ENCODE data around the gene PERM1. TPM values are rescaled to one million over a fixed set of nuclear protein-coding genes. Genes with fewer than 3 reads are reported as not detected.
"Not testable (repeated sequence)": the region's sequence is repeated elsewhere in the genome, so short reads cannot be mapped to it uniquely, and the experiment has no call there.

Gene PERM1, protein sequence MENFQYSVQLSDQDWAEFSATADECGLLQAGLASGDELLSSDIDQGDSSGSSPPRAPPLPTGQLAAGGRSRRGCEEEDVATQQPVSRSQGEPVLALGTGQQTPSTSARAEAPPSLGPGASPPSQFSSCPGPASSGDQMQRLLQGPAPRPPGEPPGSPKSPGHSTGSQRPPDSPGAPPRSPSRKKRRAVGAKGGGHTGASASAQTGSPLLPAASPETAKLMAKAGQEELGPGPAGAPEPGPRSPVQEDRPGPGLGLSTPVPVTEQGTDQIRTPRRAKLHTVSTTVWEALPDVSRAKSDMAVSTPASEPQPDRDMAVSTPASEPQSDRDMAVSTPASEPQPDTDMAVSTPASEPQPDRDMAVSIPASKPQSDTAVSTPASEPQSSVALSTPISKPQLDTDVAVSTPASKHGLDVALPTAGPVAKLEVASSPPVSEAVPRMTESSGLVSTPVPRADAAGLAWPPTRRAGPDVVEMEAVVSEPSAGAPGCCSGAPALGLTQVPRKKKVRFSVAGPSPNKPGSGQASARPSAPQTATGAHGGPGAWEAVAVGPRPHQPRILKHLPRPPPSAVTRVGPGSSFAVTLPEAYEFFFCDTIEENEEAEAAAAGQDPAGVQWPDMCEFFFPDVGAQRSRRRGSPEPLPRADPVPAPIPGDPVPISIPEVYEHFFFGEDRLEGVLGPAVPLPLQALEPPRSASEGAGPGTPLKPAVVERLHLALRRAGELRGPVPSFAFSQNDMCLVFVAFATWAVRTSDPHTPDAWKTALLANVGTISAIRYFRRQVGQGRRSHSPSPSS
- polyA plus RNA-seq (2013, experiment 1 of 2): not detected
- polyA plus RNA-seq (2013, experiment 2 of 2): not detected

DNA sequence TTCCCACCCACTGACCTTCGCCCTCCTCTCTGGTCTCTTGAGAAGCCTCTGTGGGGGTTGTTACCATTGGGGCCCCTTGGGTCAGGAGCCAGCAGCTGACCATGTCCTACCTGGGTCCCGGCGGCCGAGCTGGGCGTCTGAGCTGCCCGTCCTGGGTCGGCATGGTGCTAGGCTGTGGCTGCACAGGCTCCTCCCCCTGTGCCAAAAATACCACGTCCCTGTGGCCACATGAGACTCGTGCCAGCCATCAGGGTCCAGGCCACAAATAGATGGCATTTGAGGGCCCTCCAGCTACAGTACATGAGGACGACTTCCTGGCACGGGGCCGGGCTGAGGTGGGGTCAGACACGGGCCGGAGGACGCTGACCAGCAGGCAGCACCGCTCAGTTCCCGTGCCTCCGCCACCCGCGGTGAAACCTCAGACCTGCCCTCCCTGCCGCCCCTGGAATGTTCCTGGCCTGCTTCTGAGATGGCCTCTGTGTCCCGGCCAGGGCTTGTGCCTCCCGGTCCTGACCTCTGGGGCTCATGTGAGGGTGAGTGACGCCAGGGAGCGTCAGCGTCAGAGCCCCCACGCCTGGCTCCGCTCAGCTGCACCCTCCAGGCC lies at the start of gene PERM1:
TSS of gene PERM1 (minus strand) at position 139 of the 604 bp plus-strand sequence. CDS start 1,064 bp downstream, outside the sequence.
- H2AFZ ChIP-seq (ENCODE audit: low read depth, low read length): no peak within 1 kb of the TSS
- no peak for DNase-seq
- no peak within 1 kb of the TSS for H2BK5ac ChIP-seq (ENCODE audit: low read depth, low read length, poor library complexity, severe bottlenecking)

DNA sequence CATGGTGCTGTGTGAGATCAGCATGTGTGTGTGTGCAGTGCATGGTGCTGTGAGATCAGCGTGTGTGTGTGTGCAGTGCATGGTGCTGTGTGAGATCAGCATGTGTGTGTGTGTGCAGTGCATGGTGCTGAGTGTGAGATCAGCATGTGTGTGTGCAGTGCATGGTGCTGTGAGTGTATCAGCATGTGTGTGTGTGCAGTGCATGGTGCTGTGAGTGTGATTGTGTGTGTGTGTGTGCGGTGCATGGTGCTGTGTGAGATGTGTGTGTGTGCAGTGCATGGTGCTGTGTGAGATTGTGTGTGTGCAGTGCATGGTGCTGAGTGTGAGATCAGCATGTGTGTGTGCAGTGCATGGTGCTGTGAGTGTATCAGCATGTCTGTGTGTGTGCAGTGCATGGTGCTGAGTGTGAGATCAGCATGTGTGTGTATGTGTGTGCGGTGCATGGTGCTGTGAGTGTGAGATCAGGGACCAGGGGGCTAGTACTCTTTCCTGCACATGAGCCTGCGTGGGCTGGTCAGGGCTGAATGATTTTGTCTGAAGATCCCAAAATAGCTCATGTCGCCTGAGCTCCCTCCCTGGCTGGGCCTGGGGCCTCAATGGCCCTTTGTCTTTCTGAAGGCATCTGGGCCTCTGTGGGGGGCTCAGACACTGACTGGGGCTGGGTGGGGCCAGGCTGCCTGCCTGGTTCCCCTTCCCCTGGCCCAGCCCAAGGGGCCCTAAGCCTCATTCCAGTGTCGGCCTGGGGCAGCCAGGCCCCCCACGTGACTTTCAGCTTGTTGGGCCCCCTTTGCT lies 49.2 kb upstream of the PERM1 start:
- H3K4me2 ChIP-seq (ENCODE audit: low read length, poor library complexity, severe bottlenecking); H3K4me3 ChIP-seq (ENCODE audit: insufficient read depth in 1 of 2, low read depth in 1 of 2, low read length in 2 of 2); H4K8ac ChIP-seq (ENCODE audit: low read length); H2BK15ac ChIP-seq (ENCODE audit: low read depth, poor library complexity, severe bottlenecking); H3K9me3 ChIP-seq (ENCODE audit: control insufficient read depth, low read length); H2BK5ac ChIP-seq (ENCODE audit: low read depth, low read length, poor library complexity, severe bottlenecking); H3K4ac ChIP-seq (ENCODE audit: low read depth in 1 of 2, low read length in 2 of 2); H2BK120ac ChIP-seq (ENCODE audit: low read depth, low read length); H3K23ac ChIP-seq (ENCODE audit: low read length in 2 of 2); H3K9ac ChIP-seq (ENCODE audit: low read length); H3K18ac ChIP-seq (ENCODE audit: low read depth in 1 of 2, low read length in 2 of 2); H2BK12ac ChIP-seq (ENCODE audit: low read length in 2 of 2); H2AK5ac ChIP-seq (ENCODE audit: low read length, severe bottlenecking); DNase-seq; H4K91ac ChIP-seq (ENCODE audit: low read length); H2AFZ ChIP-seq (ENCODE audit: low read depth, low read length); H3K27ac ChIP-seq (ENCODE audit: low read length, poor library complexity, severe bottlenecking): not testable (repeated sequence)
- Histone ChIP-seq H3K27me3 (ENCODE audit: control insufficient read depth in 1 of 2, insufficient read depth in 1 of 2, low read length in 2 of 2) (peaks cover 0 to 47% of the 10 kb centered on the region in 2 experiments), H3K14ac (ENCODE audit: low read length in 2 of 2) (peak overlapping the region in 1 of 2 experiments; percentile 9), H3K36me3 (ENCODE audit: control insufficient read depth in 1 of 2, insufficient read depth in 2 of 2, low read depth in 1 of 2, low read length in 2 of 2) (peaks cover 0 to 73% of the 10 kb centered on the region in 2 experiments), H3K79me1 (replicated peaks; ENCODE audit: low read length, poor library complexity, severe bottlenecking) (peaks cover 22% of the 10 kb centered on the region), H3K4me1 (ENCODE audit: control insufficient read depth, insufficient read depth, low read depth, low read length) (peaks cover 76% of the 10 kb centered on the region)
- 77% methylated on average over 7 of the region's 7 CpGs for WGBS

More for the DNA sequence above, at the start of gene PERM1:
- Histone ChIP-seq H3K23ac (ENCODE audit: low read length in 2 of 2) (no peak within 1 kb of the TSS), H2BK15ac (ENCODE audit: low read depth, poor library complexity, severe bottlenecking) (no peak within 1 kb of the TSS), H3K79me1 (replicated peaks; ENCODE audit: low read length, poor library complexity, severe bottlenecking) (no peaks in the 10 kb centered on the region), H3K18ac (ENCODE audit: low read depth in 1 of 2, low read length in 2 of 2) (no peak within 1 kb of the TSS), H3K9ac (ENCODE audit: low read length) (no peak within 1 kb of the TSS), H4K91ac (ENCODE audit: low read length) (no peak within 1 kb of the TSS), H4K8ac (ENCODE audit: low read length) (no peak within 1 kb of the TSS), H3K36me3 (ENCODE audit: control insufficient read depth in 1 of 2, insufficient read depth in 2 of 2, low read depth in 1 of 2, low read length in 2 of 2) (no peaks in the 10 kb centered on the region), H3K4me1 (ENCODE audit: control insufficient read depth, insufficient read depth, low read depth, low read length) (peaks cover 9% of the 10 kb centered on the region), H3K14ac (ENCODE audit: low read length in 2 of 2) (peak within 1 kb of the TSS in 1 of 2 experiments; percentile 46), H3K4me3 (ENCODE audit: insufficient read depth in 1 of 2, low read depth in 1 of 2, low read length in 2 of 2) (no peak within 1 kb of the TSS), H3K4ac (ENCODE audit: low read depth in 1 of 2, low read length in 2 of 2) (no peak within 1 kb of the TSS), H3K9me3 (ENCODE audit: control insufficient read depth, low read length) (no peaks in the 10 kb centered on the region), H3K27me3 (ENCODE audit: control insufficient read depth in 1 of 2, insufficient read depth in 1 of 2, low read length in 2 of 2) (peaks cover 22 to 69% of the 10 kb centered on the region in 2 experiments), H2BK120ac (ENCODE audit: low read depth, low read length) (no peak within 1 kb of the TSS), H3K27ac (ENCODE audit: low read length, poor library complexity, severe bottlenecking) (no peak within 1 kb of the TSS), H2BK12ac (ENCODE audit: low read length in 2 of 2) (no peak within 1 kb of the TSS), H3K4me2 (ENCODE audit: low read length, poor library complexity, severe bottlenecking) (no peak within 1 kb of the TSS), H2AK5ac (ENCODE audit: low read length, severe bottlenecking) (no peak within 1 kb of the TSS)
- 89% methylated on average over 28 of the region's 28 CpGs for WGBS

DNA sequence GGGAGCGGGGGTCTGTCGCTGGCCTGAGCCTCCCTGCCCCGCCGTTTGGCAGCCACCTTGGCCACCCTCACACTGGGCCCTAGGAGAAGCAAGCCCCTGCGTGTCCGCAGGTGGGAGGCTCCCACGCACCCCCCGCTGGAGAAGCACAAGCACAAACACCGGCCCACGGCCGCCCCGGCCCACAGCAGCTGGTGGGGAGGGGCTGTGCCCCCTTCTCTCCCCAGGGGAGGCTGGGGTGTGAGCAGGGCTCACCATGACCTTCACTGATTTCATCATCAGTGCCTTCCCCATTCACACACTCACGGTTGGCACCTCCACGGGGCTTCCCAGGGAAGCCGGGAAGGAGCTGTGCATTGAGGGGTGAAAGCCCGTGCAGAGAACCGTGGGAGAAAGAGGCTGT lies 45.9 kb upstream of the PERM1 start:
- Histone ChIP-seq H3K4me3 (ENCODE audit: insufficient read depth in 1 of 2, low read depth in 1 of 2, low read length in 2 of 2) (no peak overlapping the region), H3K79me1 (replicated peaks; ENCODE audit: low read length, poor library complexity, severe bottlenecking) (peaks cover 16% of the 10 kb centered on the region), H3K27ac (ENCODE audit: low read length, poor library complexity, severe bottlenecking) (no peak overlapping the region), H3K4ac (ENCODE audit: low read depth in 1 of 2, low read length in 2 of 2) (no peak overlapping the region), H4K8ac (ENCODE audit: low read length) (no peak overlapping the region), H3K23ac (ENCODE audit: low read length in 2 of 2) (no peak overlapping the region), H2AK5ac (ENCODE audit: low read length, severe bottlenecking) (no peak overlapping the region), H3K4me1 (ENCODE audit: control insufficient read depth, insufficient read depth, low read depth, low read length) (peaks cover 89% of the 10 kb centered on the region), H3K27me3 (ENCODE audit: control insufficient read depth in 1 of 2, insufficient read depth in 1 of 2, low read length in 2 of 2) (peaks cover 0 to 48% of the 10 kb centered on the region in 2 experiments), H2BK12ac (ENCODE audit: low read length in 2 of 2) (no peak overlapping the region), H3K18ac (ENCODE audit: low read depth in 1 of 2, low read length in 2 of 2) (no peak overlapping the region), H3K4me2 (ENCODE audit: low read length, poor library complexity, severe bottlenecking) (no peak overlapping the region), H3K9ac (ENCODE audit: low read length) (no peak overlapping the region), H3K14ac (ENCODE audit: low read length in 2 of 2) (no peak overlapping the region), H3K9me3 (ENCODE audit: control insufficient read depth, low read length) (no peaks in the 10 kb centered on the region), H2BK120ac (ENCODE audit: low read depth, low read length) (no peak overlapping the region), H2BK15ac (ENCODE audit: low read depth, poor library complexity, severe bottlenecking) (no peak overlapping the region), H3K36me3 (ENCODE audit: control insufficient read depth in 1 of 2, insufficient read depth in 2 of 2, low read depth in 1 of 2, low read length in 2 of 2) (peaks cover 0 to 80% of the 10 kb centered on the region in 2 experiments), H2BK5ac (ENCODE audit: low read depth, low read length, poor library complexity, severe bottlenecking) (no peak overlapping the region), H2AFZ (ENCODE audit: low read depth, low read length) (no peak overlapping the region), H4K91ac (ENCODE audit: low read length) (no peak overlapping the region)
- no peak for DNase-seq
- 91% methylated on average over 17 of the region's 17 CpGs for WGBS

Measured in mesenchymal stem cell (in vitro differentiated cells and primary cell).